Measurements from ENCODE around the gene OGDH.
A peak's percentile ranks its signal among the peaks of the same experiment; 100 is the strongest.

Gene OGDH

DNA sequence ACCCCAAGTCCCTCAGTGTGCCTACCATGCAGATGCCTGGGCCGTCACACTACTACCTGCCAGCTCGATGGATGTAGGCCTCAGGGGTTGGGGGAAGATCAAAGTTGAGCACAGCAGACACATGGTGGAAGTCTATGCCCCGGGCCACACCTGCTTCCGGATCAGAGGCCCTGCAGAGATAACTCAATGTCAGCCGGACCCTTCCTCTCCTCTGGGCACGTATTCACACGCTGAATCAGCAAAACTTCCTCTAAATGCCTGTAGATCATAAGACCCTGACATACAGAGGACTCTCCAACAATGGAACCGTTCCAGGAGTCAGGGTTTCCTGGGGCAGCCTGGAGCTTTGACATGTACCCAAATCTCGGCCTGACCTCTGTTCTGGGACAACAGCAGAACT lies 36.5 kb upstream of the OGDH start:
- no peak for DNase-seq (ENCODE audit: low read depth)
- no peak overlapping the region for H3K4me3 ChIP-seq (ENCODE audit: control insufficient read depth, low read depth, low read length)
- TF ChIP-seq, protein P1, sequence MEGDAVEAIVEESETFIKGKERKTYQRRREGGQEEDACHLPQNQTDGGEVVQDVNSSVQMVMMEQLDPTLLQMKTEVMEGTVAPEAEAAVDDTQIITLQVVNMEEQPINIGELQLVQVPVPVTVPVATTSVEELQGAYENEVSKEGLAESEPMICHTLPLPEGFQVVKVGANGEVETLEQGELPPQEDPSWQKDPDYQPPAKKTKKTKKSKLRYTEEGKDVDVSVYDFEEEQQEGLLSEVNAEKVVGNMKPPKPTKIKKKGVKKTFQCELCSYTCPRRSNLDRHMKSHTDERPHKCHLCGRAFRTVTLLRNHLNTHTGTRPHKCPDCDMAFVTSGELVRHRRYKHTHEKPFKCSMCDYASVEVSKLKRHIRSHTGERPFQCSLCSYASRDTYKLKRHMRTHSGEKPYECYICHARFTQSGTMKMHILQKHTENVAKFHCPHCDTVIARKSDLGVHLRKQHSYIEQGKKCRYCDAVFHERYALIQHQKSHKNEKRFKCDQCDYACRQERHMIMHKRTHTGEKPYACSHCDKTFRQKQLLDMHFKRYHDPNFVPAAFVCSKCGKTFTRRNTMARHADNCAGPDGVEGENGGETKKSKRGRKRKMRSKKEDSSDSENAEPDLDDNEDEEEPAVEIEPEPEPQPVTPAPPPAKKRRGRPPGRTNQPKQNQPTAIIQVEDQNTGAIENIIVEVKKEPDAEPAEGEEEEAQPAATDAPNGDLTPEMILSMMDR (IDR thresholded peaks at IDR 0.05; ENCODE audit: control insufficient read depth, insufficient read depth, low read depth, low read length, missing control alignments), result no peak

DNA sequence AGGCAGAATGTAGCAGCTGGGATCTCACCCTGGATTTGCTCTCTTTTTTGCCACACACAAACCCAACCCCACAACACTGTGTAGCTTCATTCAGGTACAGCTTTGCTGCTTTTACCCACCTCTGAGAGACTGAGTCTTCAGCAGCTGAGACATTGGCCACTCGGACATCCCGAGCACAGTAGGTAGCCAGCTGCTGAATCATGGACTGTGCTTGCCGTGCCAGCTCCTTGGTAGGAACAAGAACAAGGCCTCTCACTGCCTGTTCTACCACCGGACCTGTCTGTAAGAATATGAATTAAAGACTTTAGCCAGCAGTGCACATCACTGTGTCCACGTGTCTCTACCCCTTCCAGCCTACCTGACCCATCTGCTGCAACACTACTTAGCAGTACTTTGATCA lies 33.7 kb upstream of the OGDH start:
- DNase-seq (ENCODE audit: low read depth), result no peak
- peak overlapping the region; percentile 88 for H3K4me3 ChIP-seq (ENCODE audit: control insufficient read depth, low read depth, low read length)
- TF ChIP-seq, protein P1 (IDR thresholded peaks at IDR 0.05; ENCODE audit: control insufficient read depth, insufficient read depth, low read depth, low read length, missing control alignments), result no peak

DNA sequence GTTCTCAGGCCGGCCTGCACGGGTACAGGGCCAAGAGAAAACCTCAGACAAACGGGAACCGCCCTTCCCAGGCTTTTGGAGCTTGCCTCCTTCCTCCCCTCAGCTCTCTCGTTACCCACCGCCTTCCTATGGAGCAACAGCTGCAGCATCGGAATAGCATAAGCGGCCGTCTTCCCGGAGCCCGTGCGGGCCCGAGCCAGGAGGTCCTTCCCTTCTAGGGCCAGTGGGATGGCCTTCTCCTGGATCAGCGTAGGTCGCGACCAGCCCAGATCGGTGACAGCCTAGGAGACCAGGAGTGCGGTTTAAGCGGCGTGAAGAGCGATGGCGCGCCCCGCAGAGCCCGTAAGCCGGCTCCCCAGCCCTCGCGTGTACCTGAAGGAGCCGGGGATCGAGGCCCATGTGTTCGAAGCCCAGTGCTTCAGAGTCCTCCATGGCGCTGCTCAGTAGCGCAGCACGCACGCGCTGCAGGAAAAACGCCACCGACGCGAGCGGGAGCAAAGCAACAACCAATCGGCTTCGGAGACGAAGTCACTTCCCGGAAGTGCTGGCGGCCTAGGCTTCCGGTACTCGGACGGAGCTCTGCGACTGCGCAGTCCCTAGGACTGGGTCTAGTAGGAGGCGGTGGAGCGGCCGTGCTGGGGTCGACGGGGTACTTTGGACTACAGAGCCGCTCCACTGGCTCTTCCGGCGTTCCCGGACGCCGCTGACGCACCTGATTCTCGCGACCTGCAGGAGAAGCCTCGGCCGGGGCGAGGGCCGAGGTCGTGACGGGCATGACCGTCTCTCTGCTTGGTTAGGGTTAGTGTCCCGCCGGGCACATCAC lies 32.8 kb upstream of the OGDH start, which contains the start of gene DDX56:
Gene DDX56 (minus strand): TSS at position 445 of the 823 bp plus-strand sequence. CDS start 13 bp downstream, at position 432.
- peak within 1 kb of the TSS; percentile 88 for H3K4me3 ChIP-seq (ENCODE audit: control insufficient read depth, low read depth, low read length)
- peak; percentile 69 for DNase-seq (ENCODE audit: low read depth)
- TF ChIP-seq, protein P1 (IDR thresholded peaks at IDR 0.05; ENCODE audit: control insufficient read depth, insufficient read depth, low read depth, low read length, missing control alignments), result no peak

DNA sequence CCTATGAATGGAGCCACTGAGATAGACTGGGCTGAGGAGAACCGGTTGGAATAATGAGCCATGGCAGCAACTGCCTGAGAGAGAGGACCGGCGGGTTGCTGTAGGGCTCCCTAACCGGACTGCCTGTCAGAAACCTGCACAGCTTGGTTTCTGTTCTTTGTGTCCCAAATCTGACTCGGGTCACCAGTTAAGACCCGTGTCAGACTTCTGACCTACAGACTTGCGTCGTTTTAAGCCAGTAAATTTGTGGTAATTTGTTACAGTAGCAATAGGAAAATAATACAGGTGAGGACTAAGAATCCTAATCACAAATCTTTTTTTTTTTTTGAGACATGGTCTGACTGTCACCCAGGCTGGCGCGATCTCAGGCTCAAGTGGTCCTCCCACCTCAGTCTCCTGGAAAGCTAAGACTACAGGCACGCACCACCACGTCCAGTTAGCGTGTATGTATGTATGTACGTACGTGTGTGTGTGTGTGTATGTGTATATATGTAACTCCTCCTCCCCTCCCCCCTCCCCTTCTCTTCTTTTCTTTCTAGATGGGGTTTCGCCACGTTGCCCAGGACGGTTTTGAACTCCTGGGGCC lies 32.0 kb upstream of the OGDH start:
- H3K4me3 ChIP-seq (ENCODE audit: control insufficient read depth, low read depth, low read length), result peak overlapping the region; percentile 88
- DNase-seq (ENCODE audit: low read depth), result no peak
- TF ChIP-seq, protein P1 (IDR thresholded peaks at IDR 0.05; ENCODE audit: control insufficient read depth, insufficient read depth, low read depth, low read length, missing control alignments), result no peak

DNA sequence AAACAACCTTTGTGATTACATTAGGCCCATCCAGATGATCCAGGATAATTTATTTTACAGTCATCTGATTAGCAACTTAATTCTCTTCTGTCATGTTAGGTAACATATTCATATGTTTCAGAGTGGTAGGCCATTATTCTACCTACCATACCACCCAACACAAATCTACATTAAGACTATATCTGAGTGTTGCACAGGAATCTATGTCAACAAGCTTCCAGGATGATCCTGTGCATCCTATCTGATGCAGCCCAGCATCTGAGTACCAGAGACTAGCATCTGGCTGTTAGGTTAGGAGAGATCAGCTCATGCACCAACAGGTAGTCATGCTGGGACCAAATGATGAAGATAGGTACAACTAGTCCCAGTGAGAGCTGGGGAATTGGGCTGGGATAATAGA lies 31.4 kb upstream of the OGDH start:
- TF ChIP-seq, protein P1 (IDR thresholded peaks at IDR 0.05; ENCODE audit: control insufficient read depth, insufficient read depth, low read depth, low read length, missing control alignments), result no peak
- H3K4me3 ChIP-seq (ENCODE audit: control insufficient read depth, low read depth, low read length), result no peak overlapping the region

DNA sequence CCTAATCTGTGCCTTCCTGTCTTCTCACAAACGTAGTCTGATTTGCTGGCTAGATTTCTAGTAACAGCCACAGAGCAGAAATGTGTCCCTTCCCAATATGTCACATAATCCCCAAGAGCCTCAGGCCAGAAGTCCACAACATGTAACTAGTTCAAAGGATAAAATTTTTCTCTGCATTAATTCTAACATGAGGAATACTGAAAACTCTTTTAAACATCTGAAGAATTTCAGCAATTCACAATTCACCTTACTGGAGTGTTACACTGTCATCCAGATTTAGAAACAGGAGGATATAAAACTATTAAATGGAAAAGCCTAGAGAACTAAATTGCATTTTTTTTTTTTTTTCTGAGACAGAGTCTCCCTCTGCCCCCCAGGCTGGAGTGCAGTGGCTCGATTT lies 30.2 kb upstream of the OGDH start:
- TF ChIP-seq, protein P1 (IDR thresholded peaks at IDR 0.05; ENCODE audit: control insufficient read depth, insufficient read depth, low read depth, low read length, missing control alignments), result no peak
- H3K4me3 ChIP-seq (ENCODE audit: control insufficient read depth, low read depth, low read length), result no peak overlapping the region

More for the DNA sequence above, 31.4 kb upstream of the OGDH start:
- no peak for DNase-seq (ENCODE audit: low read depth)

More for the DNA sequence above, 30.2 kb upstream of the OGDH start:
- DNase-seq (ENCODE audit: low read depth), result no peak

All from AG09309 (cell line).